Ramos (cell line): Measurements from ENCODE around the gene ISCU.
"Not testable (repeated sequence)": the region's sequence is repeated elsewhere in the genome, so short reads cannot be mapped to it uniquely, and the experiment has no call there.

Source experiments
- in situ Hi-C: fragments of 300-500 bp; cut with MboI; formaldehyde crosslinking; loops from one replicate; pipeline ENCODE4 v1.14.3; 2022; ENCODE audit warnings: low sequenced_read_pairs; ENCODE audit not compliant: unreplicated experiment

The ISCU gene

DNA sequence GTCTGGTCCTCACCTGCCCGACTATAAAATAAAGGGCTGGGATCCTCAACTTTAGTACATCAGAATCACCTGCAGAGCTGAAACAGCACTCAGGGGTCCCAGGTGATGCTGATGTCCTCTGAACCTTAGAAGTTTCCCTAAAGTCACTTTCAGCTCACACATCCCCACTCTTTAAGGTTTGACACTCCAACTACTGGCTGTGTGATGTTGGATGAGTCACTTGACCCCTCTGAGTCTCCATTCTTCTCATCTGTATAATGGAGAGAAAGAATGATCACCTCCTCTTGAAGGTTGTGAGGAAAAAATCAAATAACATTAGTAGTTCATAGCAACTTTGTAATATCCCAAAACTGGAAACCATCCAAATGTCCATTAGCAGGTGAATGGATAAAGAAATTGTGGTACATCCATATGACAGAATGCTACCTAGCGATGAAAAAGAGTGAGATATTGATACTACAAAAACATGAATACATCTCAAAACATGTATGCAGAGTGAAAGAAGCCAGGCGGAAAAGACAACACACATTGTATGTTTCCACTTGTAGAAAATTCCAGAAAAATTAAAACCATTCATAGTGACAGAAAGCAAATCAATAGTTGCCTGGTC lies 22.2 kb downstream of the ISCU start:
- in situ Hi-C loops = no loop called here

DNA sequence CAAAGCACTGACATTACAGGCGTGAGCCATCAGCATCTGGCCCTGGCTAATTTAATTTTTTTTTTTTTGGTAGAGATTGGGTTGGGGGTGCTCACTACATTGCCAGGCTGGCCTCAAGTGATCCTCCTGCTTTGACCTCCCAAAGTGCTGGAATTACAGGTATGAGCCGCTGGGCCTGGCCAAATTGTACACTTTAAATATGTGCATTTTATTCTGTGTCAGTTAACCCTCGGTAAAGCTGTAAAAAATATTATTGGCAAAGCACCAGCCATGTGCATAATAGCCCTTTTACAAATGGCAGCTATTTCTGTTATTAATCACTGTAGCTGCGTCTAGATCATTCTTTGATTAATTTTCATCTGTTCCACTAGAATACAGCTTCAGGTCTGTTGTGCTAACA lies 23.5 kb downstream of the ISCU start:
- in situ Hi-C loops = no loop called here

DNA sequence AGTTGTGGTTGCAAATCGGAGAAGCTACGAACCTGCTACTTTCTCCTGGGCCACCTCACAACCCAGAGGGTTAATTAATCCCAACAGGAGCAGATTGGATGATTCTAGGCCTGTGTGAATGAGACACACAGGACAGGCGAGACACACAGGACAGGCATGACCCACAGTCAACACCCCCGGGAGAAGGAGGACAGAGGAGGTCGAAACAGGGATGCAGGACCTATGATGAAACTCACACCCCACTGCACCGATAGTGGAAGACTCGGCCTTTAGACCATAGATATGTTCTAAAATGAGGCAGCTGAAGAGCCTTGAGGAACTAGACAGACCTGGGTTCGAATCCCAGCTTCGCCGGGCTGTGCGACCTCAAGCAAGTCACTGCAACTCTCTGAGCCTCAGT lies 23.9 kb downstream of the ISCU start:
- in situ Hi-C loops = no loop called here

DNA sequence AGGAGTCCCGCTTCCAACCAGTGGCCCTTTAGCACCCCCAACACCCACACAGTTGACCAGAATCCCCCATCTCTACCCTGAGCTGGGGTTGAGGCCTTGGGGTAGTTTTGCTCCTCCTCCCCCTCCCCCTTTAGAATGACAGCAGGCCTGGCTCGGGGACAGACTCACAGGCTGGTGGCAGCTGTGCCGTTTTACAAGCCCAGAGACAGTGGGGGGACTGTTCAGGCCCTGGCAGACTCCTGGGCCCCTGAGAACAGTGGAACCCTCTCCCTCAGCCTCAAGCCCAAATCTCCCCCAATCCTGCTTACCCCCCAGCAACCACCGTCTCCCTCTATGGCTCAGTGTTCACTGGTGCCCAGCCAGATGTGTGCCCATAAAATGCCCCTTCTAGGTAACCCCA lies 25.4 kb downstream of the ISCU start:
- in situ Hi-C loops = no loop called here

DNA sequence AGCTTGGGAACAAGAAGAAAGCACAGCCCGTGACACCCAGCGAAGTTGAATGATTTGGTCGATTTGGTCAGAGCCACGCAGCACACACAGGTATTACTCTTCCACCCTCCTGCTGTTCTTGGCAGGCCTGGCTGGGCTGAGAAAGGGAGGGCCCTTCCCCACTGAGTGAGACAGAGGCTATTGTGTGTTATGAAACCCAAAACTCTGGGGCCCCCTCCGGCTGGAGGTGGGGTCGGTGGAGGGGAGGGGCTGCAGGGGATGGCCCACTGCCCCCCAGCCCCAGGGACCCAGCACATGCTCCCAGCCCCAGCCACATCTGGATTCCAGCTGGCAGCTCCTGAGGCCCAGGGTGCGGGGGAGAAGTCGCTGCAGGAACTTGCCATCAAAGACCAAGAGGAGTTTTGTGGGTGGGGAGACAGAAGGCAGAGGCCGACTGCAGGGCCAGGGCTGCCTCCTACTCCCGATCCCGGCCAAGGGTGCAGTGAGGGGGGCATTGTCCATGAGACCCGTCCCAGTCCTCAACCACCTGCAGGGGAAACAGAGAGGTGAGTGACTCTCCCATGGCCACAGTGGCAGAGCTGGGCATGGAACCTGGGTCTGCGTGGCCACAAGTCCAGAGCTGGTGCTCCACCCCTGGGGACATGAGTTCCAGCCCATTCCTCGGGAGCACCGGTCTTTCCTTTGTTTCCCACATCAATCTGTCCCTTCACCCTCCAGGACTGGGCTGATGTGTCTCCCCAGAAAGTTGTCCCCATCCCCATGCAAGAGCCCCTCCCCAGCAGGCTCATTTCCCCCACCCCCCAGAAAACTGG lies 26.8 kb downstream of the ISCU start:
- in situ Hi-C loops = no loop called here

DNA sequence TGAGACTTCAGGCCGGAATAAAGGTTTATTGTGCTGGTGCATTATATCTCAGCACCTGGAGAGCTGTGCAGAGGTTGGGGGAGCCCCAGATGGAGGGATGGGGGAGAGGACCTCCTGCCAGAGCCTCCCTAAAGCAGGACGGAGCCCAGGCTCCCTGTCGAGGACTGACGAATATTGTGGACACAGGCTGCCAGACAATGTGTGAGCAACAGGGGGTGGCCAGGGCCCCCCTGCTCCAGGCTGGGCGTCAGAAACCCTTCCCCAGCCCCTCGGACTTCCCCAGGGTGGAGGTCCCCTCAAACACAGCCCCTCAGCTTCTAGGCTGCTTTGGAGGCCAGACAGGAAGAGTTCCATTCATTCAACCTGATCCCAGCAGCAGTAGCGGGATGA lies 27.4 kb downstream of the ISCU start:
- in situ Hi-C loops = no loop called here

DNA sequence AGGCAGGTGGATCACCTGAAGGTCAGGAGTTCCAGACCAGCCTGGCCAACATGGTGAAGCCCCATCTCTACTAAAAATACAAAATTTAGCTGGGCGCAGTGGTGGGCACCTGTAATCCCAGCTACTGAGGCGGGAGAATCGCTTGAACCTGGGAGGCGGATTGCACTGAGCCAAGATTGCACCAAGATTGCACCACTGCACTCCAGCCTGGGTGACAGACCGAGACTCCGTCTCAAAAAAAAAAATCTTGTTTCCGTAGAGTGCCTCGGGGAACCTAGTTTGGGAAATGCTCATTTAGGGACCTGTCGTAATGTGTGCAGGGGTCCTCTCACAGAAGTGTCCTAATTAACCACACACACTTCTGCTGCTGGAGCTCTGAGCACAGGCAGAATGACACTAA lies 28.1 kb downstream of the ISCU start:
- in situ Hi-C loops = not testable (repeated sequence)

DNA sequence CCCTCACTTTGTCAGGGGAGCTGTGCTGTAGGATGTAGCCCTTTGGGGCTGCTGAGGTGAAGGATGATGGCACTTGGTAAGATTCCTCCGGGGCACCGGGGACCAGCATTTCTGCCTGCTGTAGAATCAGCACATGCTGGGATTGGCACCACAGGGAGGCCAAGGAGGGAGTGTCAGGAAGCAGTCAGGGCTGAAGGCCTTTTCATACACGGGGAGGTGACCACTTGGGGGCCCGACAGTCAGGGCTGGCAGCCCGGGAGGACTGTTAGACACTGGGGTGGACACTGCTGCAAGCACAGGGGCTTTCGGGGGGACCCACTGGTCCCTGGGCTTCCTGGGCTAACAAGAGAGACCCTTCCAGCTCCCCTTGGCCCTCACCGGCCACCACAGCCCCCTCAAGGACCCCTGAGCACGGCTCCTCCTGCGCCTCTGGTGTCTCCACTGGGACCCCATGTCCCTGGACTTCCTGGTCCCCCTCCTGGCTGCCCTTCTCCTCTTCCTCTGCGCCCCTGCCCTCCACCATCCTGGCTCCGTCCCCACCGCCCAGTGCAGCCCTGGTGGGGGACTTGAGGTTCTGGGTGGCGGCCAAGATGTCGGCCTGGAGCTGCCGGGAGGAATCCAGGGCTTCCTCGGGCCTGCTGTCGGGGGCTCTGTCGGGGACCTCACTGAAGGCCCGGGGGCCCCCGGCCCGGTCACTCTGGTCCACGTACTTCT lies 29.0 kb downstream of the ISCU start:
- in situ Hi-C loops = no loop called here

DNA sequence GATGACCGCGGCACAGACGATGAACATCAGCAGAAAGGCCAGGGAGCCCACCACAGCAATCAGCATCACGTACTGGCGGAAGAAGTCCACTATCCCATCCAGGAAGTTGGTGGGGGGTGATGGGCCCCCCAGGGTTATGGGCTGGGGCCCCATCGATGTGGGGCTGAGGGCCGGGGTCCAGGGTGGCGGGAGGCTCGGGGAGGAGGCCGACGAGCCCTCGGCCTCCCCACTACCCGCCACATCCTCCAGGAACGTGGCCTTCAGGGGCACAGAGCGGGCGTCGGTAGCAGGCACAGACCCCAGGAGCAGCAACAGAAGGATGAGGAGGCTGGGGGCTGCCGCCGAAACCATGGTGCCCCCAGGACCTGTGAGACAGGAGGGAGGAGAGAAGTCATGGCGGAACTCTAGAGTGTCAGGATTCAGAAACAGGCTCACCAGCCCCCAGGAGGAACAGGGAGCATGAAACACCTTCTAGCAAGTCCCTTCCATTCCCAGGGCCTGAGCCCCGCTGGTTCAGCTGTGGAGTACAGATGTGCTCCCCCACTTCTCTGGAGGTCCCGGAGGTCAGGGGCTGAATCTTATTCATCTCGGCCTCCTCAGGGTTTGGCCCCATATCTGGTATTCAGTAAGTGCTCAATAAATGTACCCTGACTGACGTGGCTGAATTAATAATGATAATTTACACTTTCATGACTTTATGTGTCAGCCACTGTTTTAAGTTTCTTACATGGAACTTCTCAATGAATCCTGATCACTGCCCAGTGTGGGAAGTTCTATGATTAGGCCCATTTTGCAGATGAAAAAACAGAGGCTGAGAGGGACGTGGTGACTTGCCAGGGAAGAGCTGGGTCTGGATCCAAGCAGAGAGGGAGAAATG lies 29.9 kb downstream of the ISCU start:
- in situ Hi-C loops = no loop called here

DNA sequence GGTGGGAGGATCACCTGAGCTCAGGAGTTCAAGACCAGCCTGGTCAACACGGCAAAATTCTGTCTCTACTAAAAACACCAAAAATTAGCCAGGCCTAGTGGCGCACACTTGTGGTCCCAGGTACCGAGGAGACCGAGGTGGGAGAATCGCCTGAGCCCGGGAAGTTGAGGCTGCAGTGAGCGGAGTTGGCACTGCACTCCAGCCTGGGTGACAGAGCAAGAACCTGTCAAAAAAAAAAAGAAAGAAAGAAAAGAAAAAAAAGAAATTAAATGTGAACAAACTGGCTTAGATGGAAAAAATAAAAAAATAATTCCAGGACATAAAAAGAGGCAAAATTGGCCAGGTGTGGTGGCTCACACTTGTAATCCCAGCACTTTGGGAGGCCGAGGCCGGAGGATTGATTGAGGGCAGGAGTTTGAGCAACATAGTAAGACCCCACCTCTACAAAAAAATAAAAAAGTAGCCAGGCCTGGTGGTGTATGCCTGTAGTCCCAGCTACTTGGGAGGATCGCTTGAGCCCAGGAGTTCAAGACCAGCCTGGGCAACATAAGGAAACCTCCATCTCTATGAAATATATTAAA lies 32.0 kb downstream of the ISCU start:
- in situ Hi-C loops = no loop called here

DNA sequence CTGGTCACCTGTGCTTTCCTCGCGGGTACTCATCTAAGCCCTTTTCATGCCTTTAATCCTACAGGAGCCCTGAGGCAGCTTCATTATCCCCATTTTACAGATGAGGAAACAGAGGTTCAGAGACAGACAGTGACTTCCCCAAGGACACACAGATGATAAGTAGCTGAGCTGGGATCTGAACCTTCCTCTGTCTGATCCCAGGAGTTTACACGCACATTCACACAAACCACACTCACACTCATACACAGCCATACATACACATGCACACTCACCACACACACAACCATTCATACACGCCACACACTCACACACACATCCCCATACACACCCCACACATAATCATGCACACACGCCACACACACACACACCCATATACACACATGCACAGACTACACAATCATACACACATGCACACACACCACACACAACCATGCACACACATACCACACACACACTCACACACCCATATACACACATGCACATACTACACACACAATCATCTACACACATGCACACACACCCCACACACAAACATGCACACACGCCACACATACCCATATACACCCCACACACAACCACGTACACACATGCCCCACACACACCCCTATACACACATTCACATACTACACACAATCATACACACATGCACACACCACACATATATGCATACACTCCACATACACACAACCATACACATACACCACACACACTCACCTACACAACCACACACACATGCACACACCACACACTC lies 32.7 kb downstream of the ISCU start:
- in situ Hi-C loops = no loop called here

DNA sequence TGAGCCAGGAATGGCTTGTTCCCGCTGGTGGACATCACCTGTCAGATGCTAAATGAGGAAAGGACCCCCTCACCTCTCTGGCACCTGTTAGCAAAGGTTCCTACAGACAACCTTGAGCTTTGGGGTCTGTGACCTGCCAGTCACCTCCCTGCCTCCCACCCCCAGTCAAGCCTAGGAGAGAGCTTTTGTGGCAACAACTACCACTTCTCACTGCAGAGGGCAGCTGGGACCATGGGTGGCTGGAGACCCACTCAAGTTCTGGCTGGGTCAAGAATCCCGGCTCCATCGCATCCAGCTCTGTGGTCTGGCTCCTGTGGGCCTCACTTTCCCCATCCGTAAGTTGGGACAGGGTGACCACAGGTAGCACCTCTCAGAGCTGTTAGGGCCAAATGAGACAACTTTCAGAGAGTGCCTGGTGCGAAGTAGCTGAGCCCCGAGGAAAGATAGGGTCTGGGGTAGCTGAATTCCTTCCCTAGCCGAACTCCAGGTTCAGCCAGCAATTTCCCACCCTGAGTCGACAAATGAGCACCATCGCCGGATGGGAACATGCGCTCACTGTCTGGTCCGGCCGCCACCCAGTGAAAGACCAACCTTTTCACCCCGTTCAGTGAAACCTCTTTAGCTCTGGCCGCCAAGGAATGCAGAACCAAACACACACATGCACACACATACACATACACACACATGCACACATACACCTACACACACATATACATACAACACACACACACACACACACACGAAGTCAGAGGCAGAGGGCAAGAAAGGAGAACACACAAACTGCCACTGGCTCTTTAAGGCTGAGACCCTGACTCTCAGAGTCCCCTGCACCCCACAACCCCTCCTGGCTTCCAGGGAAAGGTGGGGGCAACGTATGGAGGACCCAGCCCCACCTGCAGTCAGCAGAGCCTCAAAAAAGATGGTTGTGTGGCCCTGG lies 33.6 kb downstream of the ISCU start:
- in situ Hi-C loops = no loop called here

DNA sequence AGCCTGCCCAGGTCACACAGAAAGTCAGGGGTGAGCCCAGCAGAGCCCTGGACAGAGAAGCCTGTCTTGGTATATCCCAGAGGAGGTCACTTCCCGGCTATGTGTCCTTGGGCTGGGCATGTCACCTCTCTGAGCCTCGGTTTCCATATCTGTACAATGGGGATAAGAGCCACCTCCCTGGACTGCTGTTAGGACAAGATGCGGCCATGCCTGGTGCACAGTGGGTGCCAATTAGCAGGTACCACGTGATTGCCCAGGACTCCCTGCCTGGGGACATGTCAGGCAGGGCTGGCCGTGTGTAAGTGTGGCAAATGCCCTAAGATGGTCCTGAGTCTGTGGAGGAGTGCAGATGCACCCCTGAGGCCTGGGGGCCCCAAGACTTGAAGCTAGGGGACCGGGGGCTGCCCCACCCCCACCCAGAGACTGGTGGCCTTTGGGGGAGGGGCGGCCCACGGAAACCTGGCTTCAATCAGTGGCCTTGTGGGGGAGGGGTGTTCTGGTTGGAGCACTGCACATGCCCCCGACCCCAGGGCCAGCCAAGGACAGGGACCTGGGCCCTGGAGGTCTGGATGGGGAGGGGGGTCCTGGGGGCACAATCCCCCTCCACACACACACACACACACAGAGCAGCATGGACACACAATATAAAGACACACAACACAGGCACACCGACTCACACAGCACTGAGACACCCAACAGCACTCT lies 34.6 kb downstream of the ISCU start:
- in situ Hi-C loops = no loop called here

DNA sequence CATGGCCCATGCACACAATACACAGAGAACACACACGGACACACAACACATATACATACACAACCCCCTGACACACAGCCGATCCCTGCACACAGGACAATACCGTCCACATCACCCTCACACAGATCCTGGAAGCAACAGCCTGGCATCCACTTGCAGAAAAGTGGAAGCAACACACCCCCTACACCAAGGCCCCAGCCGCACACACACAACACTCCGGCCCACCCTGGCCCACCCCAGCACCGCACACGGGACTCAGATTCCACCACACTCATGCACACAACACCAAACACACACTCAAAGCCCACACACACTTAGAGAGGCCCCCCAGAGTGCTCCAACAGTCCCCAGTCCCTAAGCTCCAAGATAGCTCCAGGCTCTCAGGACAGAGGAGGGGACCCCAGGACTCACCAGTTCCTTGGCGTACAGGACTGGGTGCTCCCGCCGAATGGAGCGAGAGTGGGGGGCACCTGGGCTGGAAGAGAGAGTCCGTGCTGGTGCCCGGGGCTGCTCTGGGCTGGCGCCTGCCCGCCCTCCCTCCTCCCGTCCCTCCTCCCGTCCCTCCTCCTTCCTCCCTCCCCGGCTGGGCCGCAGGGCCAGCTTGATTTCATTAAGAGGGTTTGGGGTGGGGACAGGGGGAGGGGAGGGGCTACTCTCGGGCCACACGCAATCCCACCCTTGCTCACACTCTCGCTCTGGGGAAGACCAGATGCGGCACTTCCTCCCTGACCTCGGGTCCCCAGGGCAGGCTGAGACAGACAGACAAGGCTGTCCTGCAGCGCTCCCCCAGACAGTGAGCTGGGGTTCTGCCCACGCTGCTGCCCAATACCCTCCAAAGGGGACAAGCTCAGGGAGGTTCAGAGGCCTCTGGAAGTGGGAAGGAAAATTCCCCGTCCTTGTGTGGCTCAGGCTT lies 35.4 kb downstream of the ISCU start, which contains the start of gene TMEM119:
TMEM119 (minus strand) TSS at position 526 of the 913 bp plus-strand sequence. CDS start 5,701 bp downstream, outside the sequence.
- in situ Hi-C loops = no loop called here

DNA sequence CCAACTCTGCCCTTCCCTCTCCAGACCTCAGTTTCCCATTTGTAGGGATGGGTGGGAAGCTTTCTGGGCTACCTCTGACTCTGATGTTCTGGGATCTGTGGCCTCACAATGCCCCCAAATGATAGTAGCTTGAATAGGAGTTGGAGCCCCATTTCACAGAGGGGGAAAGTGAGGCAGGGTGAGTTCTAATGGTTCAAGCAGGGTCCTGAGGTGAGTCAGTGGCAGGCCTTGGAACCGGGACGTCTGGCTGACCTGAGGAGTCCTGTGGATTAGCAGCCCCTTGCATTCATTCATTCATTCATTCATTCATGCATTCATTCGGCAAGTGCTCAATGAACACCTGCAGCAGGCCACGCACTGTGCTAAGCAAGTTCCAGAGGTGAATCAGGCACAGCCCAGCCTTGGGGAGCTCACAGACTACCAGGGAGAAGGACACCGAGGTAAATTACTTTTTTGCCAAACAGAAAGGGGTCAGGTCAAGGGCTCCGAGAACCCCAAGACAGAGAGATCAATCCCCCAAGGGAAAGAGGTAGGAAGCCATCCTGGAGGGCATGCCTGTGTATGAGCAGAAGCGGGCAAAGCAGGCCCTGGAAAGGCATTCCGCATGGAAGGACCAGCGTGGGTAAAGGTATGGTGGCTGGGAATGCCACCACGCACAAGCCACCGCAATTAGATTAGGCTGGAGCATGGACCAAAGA lies 36.3 kb downstream of the ISCU start:
- in situ Hi-C loops = no loop called here

DNA sequence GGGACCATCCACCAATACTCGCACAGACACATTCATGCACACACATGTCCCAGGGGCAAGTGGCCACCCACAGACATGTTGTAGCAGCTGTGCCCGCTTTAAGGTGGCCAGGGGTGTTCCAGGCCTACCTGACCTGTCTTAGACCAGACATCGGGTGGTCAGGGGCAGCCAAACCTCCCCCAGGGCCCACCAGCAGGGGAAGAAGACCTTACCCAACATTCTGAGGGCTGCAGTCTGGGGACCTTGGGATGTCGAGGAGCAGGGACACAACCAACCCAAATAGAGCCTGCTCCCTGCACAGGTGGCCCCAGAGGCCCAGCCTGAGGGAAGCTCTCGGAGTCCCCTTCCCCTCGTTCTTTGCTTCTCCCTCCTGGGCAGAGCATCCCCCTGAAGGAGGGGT lies 37.1 kb downstream of the ISCU start:
- in situ Hi-C loops = no loop called here
